Progenitor cell of endocrine pancreas (in vitro differentiated cells): Measurements from ENCODE around the gene ZNF564. TPM values are rescaled to one million over a fixed set of nuclear protein-coding genes. Genes with fewer than 3 reads are reported as not detected.
A peak's percentile ranks its signal among the peaks of the same experiment; 100 is the strongest.

ENCODE experiments used
- DNase-seq: peaks from one replicate; pipeline ENCODE4 v3.0.0; 2021; ENCODE audit warnings: low spot score; ENCODE audit not compliant: unreplicated experiment
- H3K27ac Mint-ChIP-seq: 2 replicates; pipeline ENCODE4 v1.8.0; 2021; ENCODE audit warnings: mild to moderate bottlenecking, moderate library complexity, mixed read lengths
- H3K27me3 Mint-ChIP-seq: 2 replicates; pipeline ENCODE4 v1.8.0; 2021; ENCODE audit warnings: mixed read lengths
- H3K36me3 Mint-ChIP-seq: 2 replicates; pipeline ENCODE4 v1.8.0; 2022; ENCODE audit warnings: mixed read lengths; ENCODE audit not compliant: insufficient read depth
- H3K4me1 Mint-ChIP-seq: 2 replicates; pipeline ENCODE4 v1.8.0; 2021; ENCODE audit warnings: low read depth, mixed read lengths
- H3K4me3 Mint-ChIP-seq: 2 replicates; pipeline ENCODE4 v1.8.0; 2021; ENCODE audit warnings: low read depth, mild to moderate bottlenecking, moderate library complexity, mixed read lengths
- H3K9me3 Mint-ChIP-seq: 2 replicates; pipeline ENCODE4 v1.8.0; 2021; ENCODE audit warnings: low read depth, mixed read lengths
- long read RNA-seq: library from polyadenylated mRNA; unstranded; transcript quantifications from one replicate; pipeline ENCODE4 v2.0.0, GENCODE V29; 2020
- total RNA-seq: library from RNA; stranded (reverse); gene quantifications from 2 replicates; pipeline ENCODE4 v1.2.1, GENCODE V29; 2021
- TF ChIP-seq, protein P1 (sequence below): fragments of 200-600 bp; sonication (generic); IDR thresholded peaks from one replicate; pipeline ENCODE4 v1.5.0; 2021; ENCODE audit warnings: antibody characterized with exemption, mild to moderate bottlenecking; ENCODE audit not compliant: unreplicated experiment

ZNF564 gene
- total RNA-seq, result 18.9 and 23.1 TPM in 2 replicates
- long read RNA-seq, transcript ZNF564-201 (4 exons, 2,935 nt), result major isoform, 61 of 66 reads
- long read RNA-seq, partial matches to known transcripts, result 0 of 66 reads
- long read RNA-seq, other reads (novel, unspliced or antisense), result 3 of 66 reads

DNA sequence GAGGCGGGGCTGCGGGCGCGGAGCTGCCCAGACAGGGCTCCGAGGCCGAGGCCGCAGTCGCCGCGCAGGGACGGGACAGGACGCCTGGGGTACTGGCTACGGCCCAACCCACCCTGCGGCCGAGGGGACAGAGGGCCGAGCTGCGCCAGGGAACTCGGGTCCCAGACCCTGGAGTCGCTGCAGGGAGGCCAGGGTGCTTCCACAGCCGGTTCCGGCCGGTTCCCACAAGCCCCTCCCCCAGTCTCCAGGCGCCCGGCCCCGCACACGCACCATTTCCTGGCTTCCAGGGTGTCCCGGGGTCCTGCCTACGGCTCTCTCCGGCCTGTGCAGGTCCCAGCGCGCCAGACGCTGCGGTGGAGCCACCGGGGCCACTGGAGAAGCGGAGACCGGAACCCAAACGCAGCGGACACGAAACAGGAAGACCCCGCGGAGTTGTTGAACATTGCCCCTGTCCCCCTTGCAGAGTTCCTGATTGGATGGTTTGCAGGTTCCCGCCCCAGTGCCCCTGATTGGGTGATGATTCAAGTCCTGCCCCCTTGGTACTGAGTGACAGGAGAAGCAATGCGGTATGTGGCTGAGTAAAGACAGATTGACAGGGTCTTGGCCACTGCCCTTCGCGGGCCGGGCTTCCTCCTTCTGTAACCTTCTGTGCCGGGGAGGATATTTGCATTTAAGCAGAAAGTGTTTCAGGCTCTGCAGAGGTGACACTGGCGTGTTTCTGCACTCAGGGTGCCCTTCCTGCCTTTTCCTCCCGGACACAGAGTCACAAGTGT, at the start of gene ZNF564:
Gene ZNF564, minus strand, starts transcription at position 423 of the 773 bp plus-strand sequence. Its CDS starts 150 bp downstream, at position 273.
- Mint-ChIP-seq H3K4me3 (peak within 1 kb of the TSS; percentile 93), H3K27me3 (peaks cover 3% of the 10 kb centered on the region), H3K27ac (peak within 1 kb of the TSS; percentile 99), H3K9me3 (peaks cover 9% of the 10 kb centered on the region), H3K36me3 (peaks cover 24% of the 10 kb centered on the region), H3K4me1 (peaks cover 16% of the 10 kb centered on the region)
- DNase-seq, result peak; percentile 88
- TF ChIP-seq, protein P1, sequence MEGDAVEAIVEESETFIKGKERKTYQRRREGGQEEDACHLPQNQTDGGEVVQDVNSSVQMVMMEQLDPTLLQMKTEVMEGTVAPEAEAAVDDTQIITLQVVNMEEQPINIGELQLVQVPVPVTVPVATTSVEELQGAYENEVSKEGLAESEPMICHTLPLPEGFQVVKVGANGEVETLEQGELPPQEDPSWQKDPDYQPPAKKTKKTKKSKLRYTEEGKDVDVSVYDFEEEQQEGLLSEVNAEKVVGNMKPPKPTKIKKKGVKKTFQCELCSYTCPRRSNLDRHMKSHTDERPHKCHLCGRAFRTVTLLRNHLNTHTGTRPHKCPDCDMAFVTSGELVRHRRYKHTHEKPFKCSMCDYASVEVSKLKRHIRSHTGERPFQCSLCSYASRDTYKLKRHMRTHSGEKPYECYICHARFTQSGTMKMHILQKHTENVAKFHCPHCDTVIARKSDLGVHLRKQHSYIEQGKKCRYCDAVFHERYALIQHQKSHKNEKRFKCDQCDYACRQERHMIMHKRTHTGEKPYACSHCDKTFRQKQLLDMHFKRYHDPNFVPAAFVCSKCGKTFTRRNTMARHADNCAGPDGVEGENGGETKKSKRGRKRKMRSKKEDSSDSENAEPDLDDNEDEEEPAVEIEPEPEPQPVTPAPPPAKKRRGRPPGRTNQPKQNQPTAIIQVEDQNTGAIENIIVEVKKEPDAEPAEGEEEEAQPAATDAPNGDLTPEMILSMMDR, result no peak

DNA sequence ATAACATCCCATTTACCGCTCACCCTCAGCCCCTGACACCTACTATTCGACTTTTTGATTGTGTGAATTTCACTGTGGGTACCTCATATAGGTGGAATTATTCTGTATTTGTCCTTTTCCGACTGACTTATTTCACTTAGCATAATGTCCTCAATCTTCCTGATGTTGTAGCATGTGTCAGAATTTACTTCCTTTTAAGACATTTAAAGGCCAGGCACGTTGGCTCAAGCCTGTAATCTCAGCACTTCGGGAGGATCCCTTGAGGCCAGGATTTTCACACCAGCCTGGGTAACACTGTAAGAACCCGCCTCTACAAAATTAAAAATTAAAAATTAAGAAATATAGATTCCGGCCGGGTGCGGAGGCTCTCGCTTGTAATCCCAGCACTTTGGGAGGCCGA, 46.3 kb upstream of the ZNF564 start:
- no peak for DNase-seq
- no peaks in the 10 kb centered on the region for H3K9me3 Mint-ChIP-seq
- H3K27me3 Mint-ChIP-seq, result no peaks in the 10 kb centered on the region
- H3K27ac Mint-ChIP-seq, result no peak overlapping the region
- peaks cover 12% of the 10 kb centered on the region for H3K36me3 Mint-ChIP-seq
- H3K4me3 Mint-ChIP-seq, result no peak overlapping the region
- TF ChIP-seq, protein P1, result no peak
- H3K4me1 Mint-ChIP-seq, result no peaks in the 10 kb centered on the region

GRCh38 chr19:12596927-12597548, 45.8 kb upstream of the ZNF564 start:
- Mint-ChIP-seq H3K27me3 (no peaks in the 10 kb centered on the region), H3K4me3 (no peak overlapping the region), H3K4me1 (no peaks in the 10 kb centered on the region), H3K9me3 (no peaks in the 10 kb centered on the region), H3K27ac (no peak overlapping the region), H3K36me3 (peaks cover 13% of the 10 kb centered on the region)
- TF ChIP-seq, protein P1, result no peak
- DNase-seq, result no peak

GRCh38 chr19:12596485-12596884, 45.2 kb upstream of the ZNF564 start:
- H3K36me3 Mint-ChIP-seq, result peaks cover 14% of the 10 kb centered on the region
- no peak overlapping the region for H3K27ac Mint-ChIP-seq
- TF ChIP-seq, protein P1, result no peak
- DNase-seq, result no peak
- no peaks in the 10 kb centered on the region for H3K9me3 Mint-ChIP-seq
- no peaks in the 10 kb centered on the region for H3K27me3 Mint-ChIP-seq
- H3K4me3 Mint-ChIP-seq, result no peak overlapping the region
- no peaks in the 10 kb centered on the region for H3K4me1 Mint-ChIP-seq

DNA sequence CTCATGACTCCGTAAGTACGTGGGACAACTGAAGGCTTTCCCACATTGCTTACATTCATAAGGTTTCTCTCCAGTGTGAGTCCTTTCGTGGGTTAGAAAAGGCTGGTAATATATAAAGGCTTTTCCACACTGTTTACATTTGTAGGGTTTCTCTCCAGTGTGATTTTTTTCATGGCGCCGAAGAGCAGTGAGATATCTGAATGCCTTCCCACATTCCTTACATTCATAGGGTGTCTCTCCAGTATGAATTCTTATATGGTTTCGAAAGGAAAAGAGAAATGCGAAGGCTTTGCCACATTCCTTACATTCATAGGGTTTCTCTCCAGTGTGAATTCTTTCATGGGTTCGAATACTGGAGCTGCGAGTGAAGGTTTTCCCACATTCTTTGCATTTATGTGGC, 29.8 kb upstream of the ZNF564 start:
- DNase-seq, result no peak
- Mint-ChIP-seq H3K36me3 (peaks cover 63% of the 10 kb centered on the region), H3K27ac (peak overlapping the region; percentile 29), H3K27me3 (no peaks in the 10 kb centered on the region), H3K4me1 (no peaks in the 10 kb centered on the region), H3K9me3 (peaks cover 34% of the 10 kb centered on the region), H3K4me3 (no peak overlapping the region)
- TF ChIP-seq, protein P1, result no peak
